ENCODE data around the gene NKD1. TPM values are rescaled to one million over a fixed set of nuclear protein-coding genes. Genes with fewer than 3 reads are reported as not detected.

NKD1 gene
- total RNA-seq, 1 experiment from 2014 or later: 11.4 TPM

GRCh38 chr16:50625374-50625773 is 77.2 kb downstream of the NKD1 start:
- no peak overlapping the region for H3K9ac ChIP-seq (ENCODE audit: low read length)
- intact Hi-C loops (cut with micrococcal nuclease): no loop called here
- CTCF ChIA-PET: no interaction called here

More at GRCh38 chr16:50625374-50625773, 77.2 kb downstream of the NKD1 start:
- H3K36me3 ChIP-seq (ENCODE audit: control insufficient read depth in 1 of 2, insufficient read depth in 2 of 2, low read length in 2 of 2): no peaks in the 10 kb centered on the region
- ATAC-seq (no peak), DNase-seq (ENCODE audit: low read depth, low spot score) (no peak)
- no TSS peak for BruUV-seq (replicated peaks)
- TF ChIP-seq EGR1 (IDR thresholded peaks at IDR 0.05; ENCODE audit: low read depth): no peak
- TF ChIP-seq FOSL1 (IDR thresholded peaks at IDR 0.05; ENCODE audit: low read depth): no peak
- TF ChIP-seq JUND (IDR thresholded peaks at IDR 0.05): no peak
- TF ChIP-seq CEBPB (IDR thresholded peaks at IDR 0.05; ENCODE audit: low read depth): no peak
- TF ChIP-seq ATF3 (IDR thresholded peaks at IDR 0.05): no peak
- no peak for TF ChIP-seq CBX3 (IDR thresholded peaks at IDR 0.05; ENCODE audit: low read depth)
- TF ChIP-seq SP1 (IDR thresholded peaks at IDR 0.05; ENCODE audit: low read depth): no peak
- TF ChIP-seq CTCF (IDR thresholded peaks at IDR 0.05 in 2 of 3, conservative IDR thresholded peaks at IDR 0.05 in 1 of 3; ENCODE audit: borderline replicate concordance in 1 of 3, insufficient read depth in 1 of 3, low read depth in 2 of 3, low read length in 2 of 3): no peak
- TF ChIP-seq MAX (IDR thresholded peaks at IDR 0.05): no peak
- no peak for TF ChIP-seq ELF1 (IDR thresholded peaks at IDR 0.05; ENCODE audit: borderline replicate concordance, low read depth)
- TF ChIP-seq SRF (IDR thresholded peaks at IDR 0.05; ENCODE audit: low read depth): no peak
- TF ChIP-seq EZH2 (IDR thresholded peaks at IDR 0.05): no peak
- TF ChIP-seq ZFX (IDR thresholded peaks at IDR 0.05): no peak
- TF ChIP-seq TCF7L2 (IDR thresholded peaks at IDR 0.05; ENCODE audit: borderline replicate concordance, extremely low read depth, insufficient read depth, insufficient read length): no peak
- no peak for TF ChIP-seq YY1 (IDR thresholded peaks at IDR 0.05; ENCODE audit: extremely low read depth, insufficient replicate concordance, low read depth, low read length)
- TF ChIP-seq ZNF274 (IDR thresholded peaks at IDR 0.05; ENCODE audit: low read depth, low read length): no peak
- H3K4me2 ChIP-seq (ENCODE audit: low read length): no peak overlapping the region
- no peaks in the 10 kb centered on the region for H3K27me3 ChIP-seq (ENCODE audit: insufficient read depth, low read length)
- H3K27ac ChIP-seq (ENCODE audit: low read depth, low read length): no peak overlapping the region
- ChIA-PET POLR2A (no interaction called here), RAD21 (ENCODE audit: low non-redundant PET in 1 of 2, low total read pairs in 2 of 2, uncharacterized antibody in 2 of 2, unreplicated experiment in 2 of 2) (no interaction called here)
- H3K79me2 ChIP-seq (ENCODE audit: insufficient read depth, low read length): no peaks in the 10 kb centered on the region
- peaks cover 0 to 6% of the 10 kb centered on the region in 2 experiments; a peak in 1 of 4 replicates for H3K4me1 ChIP-seq (ENCODE audit: control insufficient read depth in 1 of 2, insufficient read depth in 2 of 2, low read length in 2 of 2)
- H3K4me3 ChIP-seq (replicated peaks in 1 of 2; ENCODE audit: low read depth in 1 of 2, low read length in 2 of 2): no peak overlapping the region
- H2AFZ ChIP-seq (ENCODE audit: low read depth, low read length, poor library complexity, severe bottlenecking): no peak overlapping the region
- no peaks in the 10 kb centered on the region for H4K20me1 ChIP-seq (ENCODE audit: insufficient read depth)
- H3K9me2 ChIP-seq (ENCODE audit: insufficient read depth): no peaks in the 10 kb centered on the region
- H3K9me3 ChIP-seq (ENCODE audit: control insufficient read depth in 1 of 2, insufficient read depth in 1 of 2, low read depth in 1 of 2, low read length in 2 of 2): no peaks in the 10 kb centered on the region
